ENCODE results near the gene DNAJC9.

Gene DNAJC9

DNA sequence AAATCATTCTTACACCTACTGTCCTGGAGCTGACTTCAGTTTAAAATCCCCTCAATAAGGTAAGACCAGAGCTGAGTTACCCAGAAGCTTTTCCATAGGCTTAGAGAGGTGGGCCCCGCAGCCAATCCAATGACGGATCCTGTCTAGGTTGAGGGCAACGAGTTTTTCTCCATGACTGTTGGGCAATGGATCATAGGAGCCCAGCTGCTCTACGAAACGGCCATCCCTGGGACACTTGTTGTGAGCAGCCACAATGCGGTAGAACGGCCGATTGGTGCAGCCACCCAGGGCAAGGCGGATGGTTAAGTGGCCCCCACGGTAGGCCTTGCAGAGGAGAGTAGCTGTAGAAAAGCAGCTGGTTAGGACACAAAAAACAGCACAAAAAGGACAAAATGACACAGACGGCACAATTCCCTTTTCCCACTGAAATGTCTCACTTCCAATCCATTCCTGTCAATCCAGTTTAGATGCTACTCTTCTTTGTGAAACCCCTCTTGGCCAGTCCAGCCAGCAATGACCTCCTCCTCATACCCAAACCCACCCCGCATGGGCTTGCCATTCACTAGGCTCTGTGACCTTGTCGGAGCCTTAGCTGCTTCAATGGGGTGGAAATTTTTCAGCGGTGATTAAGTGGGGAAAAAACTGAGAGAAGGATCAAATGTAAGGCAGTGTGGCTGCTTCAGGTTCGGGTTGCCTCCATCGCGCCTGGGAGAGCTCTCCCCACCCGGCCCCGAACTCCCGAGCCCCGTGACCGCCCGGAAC is 4.8 kb upstream of the DNAJC9 start:
- H3K9ac ChIP-seq (ENCODE audit: low read depth, low read length) = peak overlapping the region; percentile 92
- peaks cover 8% of the 10 kb centered on the region; the same call in 1 of the 2 replicates for H3K36me3 ChIP-seq (ENCODE audit: insufficient read depth, low read length)
- peaks cover 3% of the 10 kb centered on the region; the same call in 1 of the 2 replicates for H3K4me1 ChIP-seq (ENCODE audit: insufficient read depth, low read length)
- H3K9me3 ChIP-seq (ENCODE audit: control insufficient read depth, insufficient read depth, low read length) = no peaks in the 10 kb centered on the region

DNA sequence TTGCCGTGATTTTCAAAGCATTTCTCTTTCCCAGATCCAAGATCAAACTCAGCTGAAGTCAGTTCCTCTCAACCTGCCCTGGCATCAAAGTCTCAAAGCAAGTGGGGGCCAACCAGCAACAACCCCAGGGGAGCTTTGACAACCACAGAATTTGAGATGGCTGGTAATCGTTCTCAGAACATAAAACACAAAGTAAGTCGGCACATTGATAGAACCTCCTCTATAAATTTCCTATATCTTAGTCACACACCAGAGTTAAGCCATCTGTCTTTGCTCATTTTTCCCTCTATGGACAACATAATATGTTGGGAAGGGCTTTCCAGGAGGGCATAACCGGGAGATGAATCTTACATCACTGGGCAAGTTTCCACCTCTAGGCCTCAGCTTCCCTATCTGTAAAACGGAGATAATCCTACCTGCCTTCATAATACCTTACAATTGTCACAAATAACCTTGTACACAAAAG is 1.2 kb upstream of the DNAJC9 start:
- Histone ChIP-seq H3K9me3 (ENCODE audit: control insufficient read depth, insufficient read depth, low read length) (no peaks in the 10 kb centered on the region), H3K4me1 (ENCODE audit: insufficient read depth, low read length) (peaks cover 9% of the 10 kb centered on the region; the same call in 1 of the 2 replicates), H3K9ac (ENCODE audit: low read depth, low read length) (no peak overlapping the region), H3K36me3 (ENCODE audit: insufficient read depth, low read length) (peaks cover 19% of the 10 kb centered on the region)

DNA sequence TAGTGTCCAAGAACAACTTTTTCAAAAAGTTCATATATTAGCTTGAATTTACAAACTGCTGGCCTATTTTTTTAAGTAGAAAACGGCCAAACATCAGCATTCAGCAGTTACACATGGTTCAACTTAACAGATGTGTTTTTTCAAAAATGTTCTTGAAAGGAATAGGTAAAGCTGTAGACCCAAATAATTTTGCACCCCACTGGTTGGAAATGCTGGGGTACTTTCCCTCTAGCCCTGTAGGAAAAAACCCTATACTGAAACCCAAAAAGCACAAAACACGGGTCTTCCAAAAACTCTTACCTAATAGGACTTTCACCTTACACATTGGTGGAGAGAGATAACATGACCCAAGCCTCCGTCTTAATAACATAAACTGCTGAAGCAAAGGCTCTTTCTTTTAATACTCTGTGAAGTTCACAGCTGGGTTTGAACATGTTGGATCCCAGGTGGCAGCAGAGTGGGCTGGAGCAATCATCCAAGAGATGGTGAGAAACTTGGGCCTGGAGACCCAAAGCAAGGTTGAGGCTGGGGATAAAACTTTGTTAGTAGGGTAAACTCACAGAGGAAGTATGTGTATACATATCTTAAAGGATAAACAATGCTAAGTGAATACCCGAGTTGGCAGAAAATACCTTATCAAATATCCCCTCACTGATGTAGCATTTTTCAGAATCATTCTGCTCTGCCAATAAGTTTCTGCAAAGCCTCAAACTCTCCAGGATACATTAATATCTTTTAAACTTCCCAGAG is 629 bp upstream of the DNAJC9 start:
- H3K9ac ChIP-seq (ENCODE audit: low read depth, low read length) = peak overlapping the region; percentile 91
- peaks cover 24% of the 10 kb centered on the region for H3K36me3 ChIP-seq (ENCODE audit: insufficient read depth, low read length)
- H3K4me1 ChIP-seq (ENCODE audit: insufficient read depth, low read length) = peaks cover 9% of the 10 kb centered on the region; the same call in 1 of the 2 replicates
- H3K9me3 ChIP-seq (ENCODE audit: control insufficient read depth, insufficient read depth, low read length) = no peaks in the 10 kb centered on the region

DNA sequence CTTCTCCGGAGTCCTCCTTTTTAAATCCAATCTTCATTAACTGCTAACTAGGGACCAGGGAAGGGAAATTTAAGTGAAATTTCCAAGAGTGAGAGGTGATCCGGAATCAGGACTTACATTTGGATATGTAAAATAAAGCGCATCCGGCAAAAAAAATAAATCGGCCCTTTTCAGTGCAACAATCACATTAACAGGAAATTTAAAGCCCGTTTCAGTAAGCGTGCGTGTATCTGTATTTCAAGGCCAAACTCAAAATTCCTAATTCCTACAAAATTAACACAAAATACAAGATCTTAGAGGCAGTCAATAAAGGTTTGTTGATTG is 771 bp downstream of the DNAJC9 start:
- peaks cover 27% of the 10 kb centered on the region for H3K36me3 ChIP-seq (ENCODE audit: insufficient read depth, low read length)
- H3K9me3 ChIP-seq (ENCODE audit: control insufficient read depth, insufficient read depth, low read length) = no peaks in the 10 kb centered on the region
- H3K9ac ChIP-seq (ENCODE audit: low read depth, low read length) = peak overlapping the region; percentile 91
- H3K4me1 ChIP-seq (ENCODE audit: insufficient read depth, low read length) = peaks cover 9% of the 10 kb centered on the region; the same call in 1 of the 2 replicates

DNA sequence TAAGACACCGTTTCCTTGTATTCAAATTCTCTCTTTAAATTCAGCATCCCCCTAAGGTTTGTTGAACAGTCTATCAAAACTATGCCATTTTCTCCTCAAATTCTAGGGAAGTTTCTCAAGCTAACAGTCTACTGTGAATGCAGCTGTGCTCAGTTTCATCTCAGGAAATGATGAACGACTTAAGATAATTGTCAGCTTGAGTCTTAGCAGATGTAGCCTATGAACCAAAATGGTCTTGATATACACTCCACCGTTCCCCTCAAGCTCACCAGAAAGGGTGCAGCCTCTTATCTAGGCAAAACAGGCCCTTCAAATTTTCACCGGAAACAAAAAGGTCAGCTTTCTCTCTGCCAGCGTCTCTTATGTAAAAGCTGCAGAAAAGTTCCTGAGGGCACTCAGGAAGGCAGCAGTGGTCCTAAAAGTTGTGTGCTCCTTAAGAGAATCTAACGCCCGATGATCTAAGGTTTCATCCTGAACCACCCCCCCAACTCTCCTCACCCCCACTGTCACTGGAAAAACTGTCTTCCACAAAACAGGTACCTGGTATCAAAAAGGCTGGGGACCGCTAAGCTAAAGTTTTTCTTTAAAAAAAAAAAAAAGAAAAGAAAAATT is 2.1 kb downstream of the DNAJC9 start:
- H3K9me3 ChIP-seq (ENCODE audit: control insufficient read depth, insufficient read depth, low read length) = no peaks in the 10 kb centered on the region
- H3K9ac ChIP-seq (ENCODE audit: low read depth, low read length) = 0 out of 2 replicates have a peak overlapping the region, but pooled peaks have one; percentile 91
- peaks cover 28% of the 10 kb centered on the region for H3K36me3 ChIP-seq (ENCODE audit: insufficient read depth, low read length)
- peaks cover 9% of the 10 kb centered on the region; the same call in 1 of the 2 replicates for H3K4me1 ChIP-seq (ENCODE audit: insufficient read depth, low read length)

DNA sequence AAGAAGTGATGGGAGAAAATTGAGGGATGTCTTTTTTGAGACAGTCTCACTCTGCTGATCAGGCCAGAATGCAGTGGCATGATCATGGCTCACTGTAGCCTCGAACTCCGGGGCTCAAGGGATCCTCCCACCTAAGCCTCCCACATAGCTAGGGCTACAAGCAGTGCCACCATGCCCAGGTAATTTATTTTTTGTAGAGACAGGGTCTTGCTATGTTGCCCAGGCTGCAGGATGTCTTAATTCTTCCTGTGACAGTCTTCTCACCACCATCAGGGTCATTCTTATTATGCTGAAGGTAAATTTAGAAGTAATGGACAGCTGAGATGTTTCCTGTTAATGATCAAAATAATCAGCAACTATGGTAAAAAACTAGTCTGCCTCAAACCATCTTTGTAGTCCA is 7.1 kb downstream of the DNAJC9 start:
- H3K4me1 ChIP-seq (ENCODE audit: insufficient read depth, low read length) = peaks cover 3% of the 10 kb centered on the region; the same call in 1 of the 2 replicates
- H3K9ac ChIP-seq (ENCODE audit: low read depth, low read length) = no peak overlapping the region
- peaks cover 36% of the 10 kb centered on the region for H3K36me3 ChIP-seq (ENCODE audit: insufficient read depth, low read length)
- no peaks in the 10 kb centered on the region for H3K9me3 ChIP-seq (ENCODE audit: control insufficient read depth, insufficient read depth, low read length)

DNA sequence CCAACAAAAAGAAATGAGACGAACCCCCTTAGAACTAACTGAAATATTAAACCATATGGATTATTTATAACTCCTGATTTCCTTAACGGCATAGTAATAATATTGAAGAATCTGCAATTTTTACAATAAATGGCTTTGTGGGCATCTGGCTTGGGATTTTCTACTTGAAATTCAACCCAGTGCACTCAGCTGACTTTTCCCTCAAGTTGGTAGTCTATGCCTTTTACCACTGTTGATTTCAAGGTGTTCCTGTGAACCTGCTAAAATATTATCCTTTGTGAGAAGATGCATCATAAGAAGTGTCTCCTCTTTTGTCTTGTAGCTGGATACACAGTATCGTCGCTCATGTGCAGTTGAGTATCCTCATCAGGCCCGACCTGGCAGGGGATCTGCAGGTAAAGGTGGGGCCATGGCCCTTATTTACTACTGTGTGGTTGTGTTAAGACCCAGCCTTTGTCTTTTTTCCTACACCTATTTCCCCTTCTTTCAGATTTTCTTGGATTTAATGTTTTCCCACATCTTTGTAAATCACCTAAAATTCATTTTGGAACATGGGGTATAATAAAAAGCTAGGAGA is 8.0 kb downstream of the DNAJC9 start:
- Histone ChIP-seq H3K9ac (ENCODE audit: low read depth, low read length) (no peak overlapping the region), H3K9me3 (ENCODE audit: control insufficient read depth, insufficient read depth, low read length) (no peaks in the 10 kb centered on the region), H3K4me1 (ENCODE audit: insufficient read depth, low read length) (no peaks in the 10 kb centered on the region), H3K36me3 (ENCODE audit: insufficient read depth, low read length) (peaks cover 40% of the 10 kb centered on the region)

DNA sequence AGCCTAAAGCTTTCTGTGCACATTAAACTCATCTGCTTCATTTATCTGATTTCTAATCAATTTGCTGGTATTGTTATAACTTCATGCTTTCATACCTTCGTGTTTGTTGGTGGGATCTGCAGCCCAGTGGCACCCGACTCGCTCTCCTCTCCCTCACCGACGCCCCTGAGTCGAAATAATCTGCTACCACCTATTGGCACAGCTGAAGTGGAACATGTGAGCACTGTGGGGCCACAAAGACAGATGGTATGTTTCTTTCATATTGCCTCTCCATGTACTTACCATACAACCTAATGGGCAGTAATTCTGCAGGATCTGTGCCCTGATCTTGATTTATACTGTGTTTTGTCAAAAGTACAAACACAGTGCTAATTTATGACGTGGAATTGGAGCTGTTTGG is 12.4 kb downstream of the DNAJC9 start:
- no peaks in the 10 kb centered on the region for H3K9me3 ChIP-seq (ENCODE audit: control insufficient read depth, insufficient read depth, low read length)
- H3K4me1 ChIP-seq (ENCODE audit: insufficient read depth, low read length) = no peaks in the 10 kb centered on the region
- peaks cover 14% of the 10 kb centered on the region for H3K36me3 ChIP-seq (ENCODE audit: insufficient read depth, low read length)
- no peak overlapping the region for H3K9ac ChIP-seq (ENCODE audit: low read depth, low read length)

DNA sequence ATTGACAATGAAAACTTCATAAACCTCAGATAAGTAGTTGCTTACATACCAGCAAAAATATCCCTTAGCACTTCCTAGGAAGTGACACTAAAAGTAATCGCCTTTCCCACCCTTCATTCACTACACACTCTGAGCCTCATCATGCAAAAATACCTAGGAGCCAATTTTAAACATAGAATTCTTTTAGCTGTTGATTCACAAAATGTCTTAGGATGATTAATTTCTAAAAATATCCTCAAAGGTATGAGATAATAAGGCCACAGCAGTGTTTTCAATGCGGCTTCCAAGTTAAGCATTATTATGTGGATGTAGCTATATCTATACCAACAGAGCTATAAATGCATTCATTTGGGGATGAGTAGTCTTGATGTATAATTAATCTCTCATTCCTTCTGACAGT is 13.2 kb downstream of the DNAJC9 start:
- Histone ChIP-seq H3K9me3 (ENCODE audit: control insufficient read depth, insufficient read depth, low read length) (no peaks in the 10 kb centered on the region), H3K9ac (ENCODE audit: low read depth, low read length) (no peak overlapping the region), H3K4me1 (ENCODE audit: insufficient read depth, low read length) (no peaks in the 10 kb centered on the region), H3K36me3 (ENCODE audit: insufficient read depth, low read length) (peaks cover 9% of the 10 kb centered on the region)

DNA sequence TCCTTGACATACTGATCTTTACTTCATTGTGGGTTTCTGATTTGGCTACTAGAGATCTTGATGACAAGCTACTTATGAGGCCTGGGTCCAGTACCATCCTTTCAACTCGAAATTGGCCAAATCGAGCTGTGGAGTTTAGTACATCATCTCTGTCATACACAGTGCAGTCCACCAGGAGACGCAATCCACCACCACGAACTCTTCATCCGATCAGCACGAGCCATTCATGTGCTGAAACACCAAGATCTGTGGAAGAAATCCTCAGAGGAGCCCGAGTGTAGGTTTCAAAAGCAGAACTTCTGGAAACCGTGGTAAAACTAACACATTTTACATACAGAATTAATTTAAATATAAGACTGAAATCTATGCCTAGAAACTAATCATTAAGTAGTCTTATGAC is 14.2 kb downstream of the DNAJC9 start:
- Histone ChIP-seq H3K36me3 (ENCODE audit: insufficient read depth, low read length) (peaks cover 8% of the 10 kb centered on the region), H3K9me3 (ENCODE audit: control insufficient read depth, insufficient read depth, low read length) (no peaks in the 10 kb centered on the region), H3K9ac (ENCODE audit: low read depth, low read length) (no peak overlapping the region), H3K4me1 (ENCODE audit: insufficient read depth, low read length) (no peaks in the 10 kb centered on the region)

DNA sequence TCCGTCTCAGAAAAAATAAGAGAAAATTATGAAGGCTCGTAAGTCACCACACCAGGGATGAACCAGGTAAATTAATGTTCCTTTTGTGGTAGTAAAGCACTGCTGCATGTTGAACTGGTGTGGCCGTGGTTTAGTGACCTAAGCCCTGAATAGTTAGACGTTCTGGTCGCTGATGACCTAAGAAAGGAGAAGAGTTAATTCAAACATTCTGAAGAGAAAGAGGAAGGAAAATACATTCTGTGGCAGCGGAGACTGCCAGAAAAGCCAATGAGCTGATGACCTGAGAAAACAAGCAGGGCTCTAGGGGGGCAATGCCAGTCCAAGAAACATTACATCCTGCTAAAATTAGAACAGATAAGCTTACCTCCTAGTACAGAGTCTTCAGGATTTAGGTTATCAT is 17.5 kb downstream of the DNAJC9 start:
- Histone ChIP-seq H3K36me3 (ENCODE audit: insufficient read depth, low read length) (peaks cover 2% of the 10 kb centered on the region; the same call in 1 of the 2 replicates), H3K4me1 (ENCODE audit: insufficient read depth, low read length) (no peaks in the 10 kb centered on the region), H3K9ac (ENCODE audit: low read depth, low read length) (no peak overlapping the region), H3K9me3 (ENCODE audit: control insufficient read depth, insufficient read depth, low read length) (no peaks in the 10 kb centered on the region)

DNA sequence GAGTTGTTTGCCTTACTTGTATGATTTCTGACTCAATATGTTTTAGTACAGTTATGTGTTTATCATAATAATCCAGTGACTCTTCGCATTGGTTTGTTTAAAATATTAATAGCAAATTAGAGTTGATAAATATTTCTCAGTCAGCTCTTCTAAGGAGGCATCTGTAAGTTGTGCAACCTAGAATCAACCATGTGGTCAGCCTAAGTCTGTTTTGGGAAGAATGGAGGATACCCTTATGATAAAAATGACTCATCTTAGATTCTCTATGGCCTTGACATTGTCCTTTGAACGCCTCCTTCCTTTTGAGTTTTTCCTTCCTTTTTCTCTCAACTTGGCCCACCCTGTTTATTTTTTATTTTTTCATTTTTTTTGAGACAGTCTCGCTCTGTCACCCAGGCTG is 18.8 kb downstream of the DNAJC9 start:
- no peaks in the 10 kb centered on the region for H3K4me1 ChIP-seq (ENCODE audit: insufficient read depth, low read length)
- no peak overlapping the region for H3K9ac ChIP-seq (ENCODE audit: low read depth, low read length)
- no peaks in the 10 kb centered on the region for H3K9me3 ChIP-seq (ENCODE audit: control insufficient read depth, insufficient read depth, low read length)
- H3K36me3 ChIP-seq (ENCODE audit: insufficient read depth, low read length) = no peaks in the 10 kb centered on the region

DNA sequence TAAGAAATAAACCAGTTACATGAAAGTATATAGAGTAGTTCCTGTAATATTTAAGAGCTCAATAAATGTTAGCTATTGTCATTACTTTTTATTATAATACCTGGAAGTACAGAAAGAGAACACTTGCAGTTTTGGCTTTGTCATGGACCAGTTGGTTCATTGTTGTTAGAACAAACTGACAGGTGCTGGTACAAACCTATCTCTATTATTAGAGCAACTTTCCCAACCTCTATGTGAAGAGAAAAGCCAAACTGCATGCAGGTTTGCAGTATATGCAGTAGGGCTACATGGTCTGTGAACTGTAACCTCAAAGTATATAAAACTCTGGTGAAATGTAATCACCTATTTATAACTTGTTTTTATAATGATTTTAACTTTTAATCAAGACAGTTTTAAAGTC is 20.4 kb downstream of the DNAJC9 start:
- no peaks in the 10 kb centered on the region for H3K4me1 ChIP-seq (ENCODE audit: insufficient read depth, low read length)
- no peaks in the 10 kb centered on the region for H3K9me3 ChIP-seq (ENCODE audit: control insufficient read depth, insufficient read depth, low read length)
- H3K36me3 ChIP-seq (ENCODE audit: insufficient read depth, low read length) = no peaks in the 10 kb centered on the region
- H3K9ac ChIP-seq (ENCODE audit: low read depth, low read length) = no peak overlapping the region

DNA sequence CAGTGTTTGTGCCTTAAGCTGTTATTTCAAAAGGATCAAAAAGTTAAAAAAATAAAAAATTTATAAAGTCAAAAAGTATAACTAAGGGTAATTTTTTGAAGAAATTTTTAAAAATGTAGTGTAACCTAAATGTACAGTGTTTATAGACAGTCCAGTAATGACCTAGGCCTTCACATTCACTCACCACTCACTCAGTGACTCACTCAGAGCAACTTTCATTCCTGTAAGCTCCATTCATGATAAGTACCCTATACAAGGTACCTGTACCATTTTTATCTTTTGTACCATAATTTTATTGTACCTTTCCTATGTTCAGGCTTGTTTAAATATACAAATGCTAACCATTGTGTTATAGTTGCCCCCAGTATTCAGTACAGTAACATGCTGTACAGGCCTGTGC is 21.5 kb downstream of the DNAJC9 start:
- Histone ChIP-seq H3K4me1 (ENCODE audit: insufficient read depth, low read length) (no peaks in the 10 kb centered on the region), H3K36me3 (ENCODE audit: insufficient read depth, low read length) (no peaks in the 10 kb centered on the region), H3K9me3 (ENCODE audit: control insufficient read depth, insufficient read depth, low read length) (no peaks in the 10 kb centered on the region), H3K9ac (ENCODE audit: low read depth, low read length) (no peak overlapping the region)

Measured in ES-I3 (cell line).